Adipose tissue (tissue), 3 donors: Measurements from ENCODE around the gene BMPR1A. TPM values are rescaled to one million over a fixed set of nuclear protein-coding genes. Genes with fewer than 3 reads are reported as not detected.

ENCODE experiments used
- H3K27ac ChIP-seq: one replicate; pipeline ENCODE4 v1.5.1; 2013; ENCODE audit warnings: low read depth, low read length
- WGBS, 3 donors: extraction: QIAGEN DNeasy Blood & Tissue Kit; methylation state at CpG; one replicate each; pipeline ENCODE4 v1.1.7; 2013; 5-methylcytosine and 5-hydroxymethylcytosine counted together
- polyA plus RNA-seq, 3 donors: library from polyadenylated mRNA; stranded (reverse); fragments of 200-250 nt; gene quantifications; one replicate each; pipeline ENCODE4 v1.2.3, GENCODE V29; 2013
- donor health status: healthy with polysubstance abuse.
- donor health status: Bipolar disorder and iron deficiency.
- donor health status: healthy.

Gene BMPR1A
- polyA plus RNA-seq, 3 donors, result 6.5 to 12.8 (median 12.3) TPM

- no peak overlapping the region for H3K27ac ChIP-seq
- 0 to 1% (median 1%) methylated on average over 57 to 89 of the region's 89 CpGs for WGBS, 3 donors
These were observed 494 bp upstream of the BMPR1A start for GRCh38 chr10:86755740-86756510.

- no peak overlapping the region for H3K27ac ChIP-seq
- 1 to 4% (median 3%) methylated on average over 40 to 47 of the region's 47 CpGs for WGBS, 3 donors
These were observed 924 bp downstream of the BMPR1A start for GRCh38 chr10:86757113-86757972.

- 18 to 31% (median 20%) methylated on average over 9 of the region's 9 CpGs for WGBS, 3 donors
- H3K27ac ChIP-seq, result no peak overlapping the region
These were observed 2.0 kb downstream of the BMPR1A start for GRCh38 chr10:86758189-86759072.

GRCh38 chr10:86759073-86759672, 2.8 kb downstream of the BMPR1A start:
- no peak overlapping the region for H3K27ac ChIP-seq
- WGBS, 3 donors, result 23 to 57% (median 31%) methylated on average over 3 of the region's 3 CpGs

DNA sequence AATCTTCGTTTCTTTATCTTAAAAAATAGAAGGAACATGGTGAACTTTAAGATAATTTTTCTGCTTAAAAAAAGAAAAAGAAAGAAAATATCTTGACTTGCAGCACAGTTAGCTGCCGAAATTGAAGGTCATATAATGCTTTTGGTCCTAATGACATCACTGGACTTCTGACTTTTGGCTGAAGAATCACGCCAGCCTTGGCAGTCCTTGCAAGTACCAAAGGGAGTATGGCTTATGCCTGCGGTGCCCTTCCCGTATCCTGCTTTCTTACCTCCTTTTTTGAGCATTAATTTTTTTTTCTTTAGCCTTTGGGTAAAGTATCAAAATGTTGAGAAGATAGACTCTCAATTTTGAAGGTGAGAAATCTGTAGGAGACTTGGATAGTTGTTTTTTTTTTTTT, 7.0 kb downstream of the BMPR1A start:
- WGBS, 3 donors, result 70 to 80% (median 78%) methylated on average over 5 of the region's 5 CpGs
- H3K27ac ChIP-seq, result no peak overlapping the region

DNA sequence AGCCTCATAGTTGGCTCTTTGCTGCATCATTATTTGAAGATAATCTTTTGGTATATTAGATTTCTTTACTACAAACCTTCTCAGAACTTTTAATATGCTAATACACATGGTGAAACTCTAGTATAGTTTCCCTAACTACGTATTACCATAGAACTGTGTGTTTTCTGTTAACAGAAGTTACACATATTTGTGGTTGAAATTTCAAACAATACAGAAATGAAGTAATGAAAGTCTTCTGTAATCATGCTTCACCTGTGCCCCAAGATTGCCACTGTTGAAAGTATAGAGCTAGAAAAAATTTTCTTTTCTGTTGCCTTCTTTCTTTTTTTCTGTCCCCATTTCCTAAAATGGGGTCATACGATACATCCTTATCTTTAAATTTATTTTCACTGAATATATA, 9.1 kb downstream of the BMPR1A start:
- WGBS, 3 donors, result 71 to 91% (median 76%) methylated on average over 2 of the region's 2 CpGs

GRCh38 chr10:86768412-86769062, 12.1 kb downstream of the BMPR1A start:
- no peak overlapping the region for H3K27ac ChIP-seq
- WGBS, 3 donors, result 56 to 89% (median 84%) methylated on average over 1 of the region's 1 CpG

More for the DNA sequence above, 9.1 kb downstream of the BMPR1A start:
- no peak overlapping the region for H3K27ac ChIP-seq

- WGBS, 3 donors, result 91 to 97% (median 95%) methylated on average over 10 of the region's 10 CpGs
- H3K27ac ChIP-seq, result no peak overlapping the region
These were observed 13.6 kb downstream of the BMPR1A start for GRCh38 chr10:86769991-86770390.

GRCh38 chr10:86770412-86770960, 14.1 kb downstream of the BMPR1A start:
- 46 to 59% (median 48%) methylated on average over 2 of the region's 2 CpGs for WGBS, 3 donors
- no peak overlapping the region for H3K27ac ChIP-seq

- no peak overlapping the region for H3K27ac ChIP-seq
- 78 to 91% (median 79%) methylated on average over 6 of the region's 6 CpGs for WGBS, 3 donors
These were observed 17.1 kb downstream of the BMPR1A start for GRCh38 chr10:86773498-86773897.

GRCh38 chr10:86775056-86775869, 18.8 kb downstream of the BMPR1A start:
- H3K27ac ChIP-seq, result no peak overlapping the region
- WGBS, 3 donors, result 16 to 63% (median 55%) methylated on average over 6 of the region's 6 CpGs

DNA sequence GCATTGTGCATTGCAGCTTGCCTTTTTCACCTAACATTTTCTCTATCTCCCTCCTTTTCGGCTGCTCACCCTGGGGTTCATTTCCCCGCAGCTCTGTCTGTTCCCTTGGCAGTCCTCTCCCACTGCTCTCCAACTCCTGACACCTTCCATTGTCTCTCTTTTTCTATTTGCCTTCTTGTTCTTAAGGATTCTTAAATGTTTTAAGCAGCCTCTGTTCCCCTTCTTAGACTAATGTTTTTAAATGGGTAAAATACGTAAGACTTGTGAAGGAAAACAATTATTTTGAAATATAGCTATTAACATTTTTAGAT, 19.4 kb downstream of the BMPR1A start:
- 80 to 90% (median 88%) methylated on average over 3 of the region's 3 CpGs for WGBS, 3 donors
- H3K27ac ChIP-seq, result no peak overlapping the region

DNA sequence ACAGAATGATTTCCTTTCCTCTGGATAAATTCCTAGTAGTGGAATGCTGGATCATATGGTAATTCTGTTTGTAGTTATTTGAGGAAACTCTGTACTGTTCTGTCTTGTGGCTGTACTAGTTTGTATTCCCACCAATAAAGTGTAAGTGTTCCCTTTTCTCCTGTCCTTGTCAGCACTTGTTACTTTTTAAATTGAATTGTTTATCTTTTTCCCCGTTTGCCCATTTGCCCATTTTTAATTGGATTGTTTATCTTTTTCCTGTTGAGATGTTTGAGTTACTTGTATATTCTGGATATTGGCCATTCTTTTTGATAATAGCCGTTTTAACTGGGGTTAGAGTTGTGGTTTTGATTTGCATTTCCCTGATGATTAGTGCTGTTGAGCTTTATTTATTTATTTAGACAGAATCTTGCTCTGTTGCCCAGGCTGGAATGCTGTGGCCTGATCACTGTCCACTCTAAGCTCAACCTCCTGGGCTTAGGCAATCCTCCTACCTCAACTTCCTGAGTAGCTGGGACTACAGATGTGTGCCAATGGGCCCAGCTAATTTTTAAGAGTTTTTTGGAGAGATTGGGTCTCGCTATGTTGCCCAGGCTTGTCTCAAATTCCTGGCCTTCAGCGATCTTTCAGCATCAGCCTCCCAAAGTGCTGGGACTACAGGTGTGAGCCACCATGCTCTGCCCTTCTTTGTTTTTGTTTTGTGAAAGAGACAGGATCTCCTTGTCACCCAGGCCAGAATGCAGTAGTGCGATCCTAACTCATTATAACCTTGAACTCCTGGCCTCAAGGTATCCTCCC, 23.0 kb downstream of the BMPR1A start:
- H3K27ac ChIP-seq, result no peak overlapping the region
- 52 to 82% (median 67%) methylated on average over 5 of the region's 5 CpGs for WGBS, 3 donors

GRCh38 chr10:86782701-86783418, 26.4 kb downstream of the BMPR1A start:
- H3K27ac ChIP-seq, result no peak overlapping the region
- 81 to 95% (median 86%) methylated on average over 1 of the region's 1 CpG for WGBS, 3 donors

GRCh38 chr10:86785037-86785436, 28.6 kb downstream of the BMPR1A start:
- no peak overlapping the region for H3K27ac ChIP-seq
- WGBS, 3 donors, result 96 to 98% (median 97%) methylated on average over 4 of the region's 4 CpGs
